HepG2 (cell line): ENCODE results near the gene RUNDC1. TPM values are rescaled to one million over a fixed set of nuclear protein-coding genes. Genes with fewer than 3 reads are reported as not detected.

ENCODE experiments used
- ATM ChIP-seq: fragments of 450-650 bp; IDR thresholded peaks from 2 replicates; pipeline ENCODE4 v1.7.1; 2017; ENCODE audit warnings: mild to moderate bottlenecking, borderline replicate concordance
- CEBPZ ChIP-seq: IDR thresholded peaks from 2 replicates; pipeline ENCODE4 v1.6.1; 2012; ENCODE audit warnings: low read length, improper control_type of control experiment
- DR1 ChIP-seq: sonication (generic); formaldehyde crosslinking; IDR thresholded peaks from 2 replicates; pipeline ENCODE4 v1.8.0; 2021; ENCODE audit warnings: mild to moderate bottlenecking, missing genetic modification reagents, inconsistent platforms
- GFI1 ChIP-seq: sonication (generic); formaldehyde crosslinking; IDR thresholded peaks from 2 replicates; pipeline ENCODE4 v1.5.0; 2020; ENCODE audit warnings: missing genetic modification reagents, mild to moderate bottlenecking, borderline replicate concordance
- GTF3A ChIP-seq: sonication (generic); formaldehyde crosslinking; conservative IDR thresholded peaks from 2 replicates; pipeline ENCODE4 v1.4.0; 2020; ENCODE audit warnings: mild to moderate bottlenecking, missing genetic modification reagents
- HOXA5 ChIP-seq: sonication (generic); formaldehyde crosslinking; IDR thresholded peaks from 2 replicates; pipeline ENCODE4 v1.4.0; 2020; ENCODE audit warnings: missing genetic modification reagents
- ISL2 ChIP-seq: sonication (generic); formaldehyde crosslinking; IDR thresholded peaks from 2 replicates; pipeline ENCODE4 v1.5.0; 2020; ENCODE audit warnings: missing genetic modification reagents
- LCORL ChIP-seq, 2 experiments: fragments of 450-650 bp in 1 of 2; sonication (generic) in 1 of 2; formaldehyde crosslinking in 1 of 2; IDR thresholded peaks; 2 replicates each; pipeline versions ENCODE4 v1.5.0 to v1.6.1; 2017 to 2020; ENCODE audit warnings: antibody characterized with exemption in 1 of 2, missing genetic modification reagents in 1 of 2
- MTA3 ChIP-seq: sonication (generic); formaldehyde crosslinking; IDR thresholded peaks from 2 replicates; pipeline ENCODE4 v1.4.0; 2020; ENCODE audit warnings: missing genetic modification reagents
- NCOA2 ChIP-seq: sonication (generic); formaldehyde crosslinking; IDR thresholded peaks from 2 replicates; pipeline ENCODE4 v1.8.0; 2022; ENCODE audit warnings: inconsistent platforms
- RFXAP ChIP-seq: sonication (generic); formaldehyde crosslinking; IDR thresholded peaks from 2 replicates; pipeline ENCODE4 v1.4.0; 2020; ENCODE audit warnings: missing genetic modification reagents, borderline replicate concordance
- TERF1 ChIP-seq: sonication (generic); formaldehyde crosslinking; IDR thresholded peaks from 2 replicates; pipeline ENCODE4 v1.8.0; 2022; ENCODE audit warnings: mild to moderate bottlenecking, missing genetic modification reagents, moderate library complexity
- USF2 ChIP-seq, 2 experiments: sonication (generic) in 1 of 2; formaldehyde crosslinking in 1 of 2; IDR thresholded peaks; 2 replicates each; pipeline versions ENCODE4 v1.5.1 to v1.6.1; 2011 to 2020; ENCODE audit warnings: borderline replicate concordance in 1 of 2, low read depth in 1 of 2, low read length in 1 of 2, mild to moderate bottlenecking in 1 of 2, missing genetic modification reagents in 1 of 2, moderate library complexity in 1 of 2
- ZBTB2 ChIP-seq: sonication (generic); formaldehyde crosslinking; IDR thresholded peaks from 2 replicates; pipeline ENCODE4 v1.8.0; 2022; ENCODE audit warnings: low read depth, missing genetic modification reagents
- ZFAT ChIP-seq: sonication (generic); formaldehyde crosslinking; conservative IDR thresholded peaks from 2 replicates; pipeline ENCODE4 v1.8.1; 2023; ENCODE audit warnings: missing genetic modification reagents, inconsistent platforms
- ZFP36L1 ChIP-seq: sonication (generic); formaldehyde crosslinking; IDR thresholded peaks from 2 replicates; pipeline ENCODE4 v1.8.0; 2022; ENCODE audit warnings: mild to moderate bottlenecking, missing genetic modification reagents, moderate library complexity
- ZNF326 ChIP-seq: sonication (generic); formaldehyde crosslinking; IDR thresholded peaks from 2 replicates; pipeline ENCODE4 v1.4.0; 2020; ENCODE audit warnings: missing genetic modification reagents, borderline replicate concordance
- ZNF577 ChIP-seq: sonication (generic); formaldehyde crosslinking; IDR thresholded peaks from 2 replicates; pipeline ENCODE4 v1.4.0; 2020; ENCODE audit warnings: mild to moderate bottlenecking, low read depth, missing genetic modification reagents, borderline replicate concordance
- polyA plus RNA-seq, 8 experiments: library from polyadenylated mRNA; depleted of rRNA in 3 of 8; stranded (reverse) in 7 of 8; unstranded in 1 of 8; fragments of >200 nt; fragmentation: Illumina TruSeq in 4 of 8; extraction: Trizol in 4 of 8; gene quantifications; 2 replicates each; pipeline versions ENCODE4 v1.2.1 to v1.2.3, GENCODE V29; 2011 to 2016; ENCODE audit warnings: low read depth in 4 of 8, missing spikeins in 1 of 8, mixed read lengths in 1 of 8; ENCODE audit not compliant: insufficient read depth in 1 of 8
- total RNA-seq, 5 experiments: library from RNA; depleted of rRNA; stranded (reverse); fragments of >200 nt; fragmentation: Illumina TruSeq; extraction: Trizol; gene quantifications; 2 replicates each; pipeline ENCODE4 v1.2.3, GENCODE V29; 2016; ENCODE audit warnings: low read depth in 1 of 5

RUNDC1 gene
- total and polyA plus RNA-seq, 2 of the 13 experiments (the other 11 are each of a cell fraction or from before 2014, with no cell fraction given): 10.3 to 11.4 TPM

GRCh38 chr17:43006639-43007551 lies 26.5 kb downstream of the RUNDC1 start, which contains the start of gene IFI35 (continued):
- TF ChIP-seq GTF3A (CRISPR knock-in tag) (no peak), NCOA2 (CRISPR knock-in tag) (0 out of 2 replicates have a peak, but pooled peaks have one; percentile 21), ZFP36L1 (no peak; the same call in none of the 2 replicates), LCORL (IDR thresholded peaks at IDR 0.05) (no peak), LCORL (CRISPR knock-in tag; IDR thresholded peaks at IDR 0.05) (peak; percentile 45; the same call in 1 of the 2 replicates), RFXAP (peak; percentile 64; the same call in 1 of the 2 replicates), TERF1 (CRISPR knock-in tag) (no peak), ZNF577 (CRISPR knock-in tag) (no peak), MTA3 (CRISPR knock-in tag) (no peak), ATM (no peak), CEBPZ (no peak), GFI1 (CRISPR knock-in tag) (no peak), ISL2 (CRISPR knock-in tag) (peak; percentile 79), ZNF326 (CRISPR knock-in tag) (no peak), ZBTB2 (CRISPR knock-in tag) (no peak), DR1 (no peak), ZFAT (no peak), HOXA5 (CRISPR knock-in tag) (peak; percentile 90), USF2 (IDR thresholded peaks at IDR 0.05; ENCODE audit: low read depth, low read length) (no peak), USF2 (CRISPR knock-in tag; IDR thresholded peaks at IDR 0.05; ENCODE audit: borderline replicate concordance) (0 out of 2 replicates have a peak, but pooled peaks have one; percentile 25)
